Dedifferentiated amniotic fluid mesenchymal stem cell (primary cell): ENCODE data around the gene TRIP11.

Experiments
- DNase-seq: peaks from one replicate; pipeline ENCODE4 v3.0.0-alpha.2; 2016; ENCODE audit errors: extremely low spot score

TRIP11 gene

GRCh38 chr14:92010644-92011043 lies 29.2 kb downstream of the TRIP11 start:
- DNase-seq = no peak

GRCh38 chr14:92009604-92010003 lies 30.3 kb downstream of the TRIP11 start:
- no peak for DNase-seq

DNA sequence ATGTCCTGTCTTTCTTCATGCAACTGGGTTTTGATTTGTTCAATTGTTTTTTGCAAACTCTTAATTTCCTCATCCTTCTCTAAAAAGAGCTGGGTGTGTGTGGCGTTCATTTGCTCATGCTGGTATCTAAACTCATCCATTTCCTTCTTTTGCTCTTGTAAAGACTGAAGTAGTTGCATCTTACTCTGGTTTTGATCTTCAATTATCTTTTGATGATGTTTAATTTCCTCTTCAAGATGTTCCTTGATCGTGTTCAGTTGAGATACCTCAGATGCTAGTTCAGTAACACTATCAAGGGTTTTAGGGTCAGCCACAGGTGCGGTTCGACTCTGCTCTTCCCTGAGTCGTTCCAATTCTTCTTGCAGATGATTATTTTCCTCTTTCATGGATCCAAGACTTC lies 34.8 kb downstream of the TRIP11 start:
- DNase-seq = no peak

DNA sequence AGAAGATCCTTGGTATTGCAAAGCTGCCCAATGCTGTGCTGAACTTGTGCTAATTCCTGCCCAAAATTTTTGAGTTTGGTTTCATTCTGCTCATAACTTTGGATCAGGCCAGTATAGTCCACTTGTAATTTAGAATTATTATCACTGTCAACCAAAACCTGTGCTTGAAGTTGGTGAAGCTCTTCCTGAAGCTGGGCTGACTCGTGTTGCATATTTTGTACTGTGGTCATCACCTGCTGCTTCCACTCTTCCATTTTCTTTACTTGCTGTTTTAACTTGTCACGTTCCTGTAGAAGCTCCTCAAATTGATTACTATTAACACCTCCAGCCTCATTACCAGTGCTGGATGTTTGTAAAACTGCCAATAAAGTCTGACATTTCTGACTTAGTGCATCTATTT lies 35.8 kb downstream of the TRIP11 start:
- DNase-seq = no peak

DNA sequence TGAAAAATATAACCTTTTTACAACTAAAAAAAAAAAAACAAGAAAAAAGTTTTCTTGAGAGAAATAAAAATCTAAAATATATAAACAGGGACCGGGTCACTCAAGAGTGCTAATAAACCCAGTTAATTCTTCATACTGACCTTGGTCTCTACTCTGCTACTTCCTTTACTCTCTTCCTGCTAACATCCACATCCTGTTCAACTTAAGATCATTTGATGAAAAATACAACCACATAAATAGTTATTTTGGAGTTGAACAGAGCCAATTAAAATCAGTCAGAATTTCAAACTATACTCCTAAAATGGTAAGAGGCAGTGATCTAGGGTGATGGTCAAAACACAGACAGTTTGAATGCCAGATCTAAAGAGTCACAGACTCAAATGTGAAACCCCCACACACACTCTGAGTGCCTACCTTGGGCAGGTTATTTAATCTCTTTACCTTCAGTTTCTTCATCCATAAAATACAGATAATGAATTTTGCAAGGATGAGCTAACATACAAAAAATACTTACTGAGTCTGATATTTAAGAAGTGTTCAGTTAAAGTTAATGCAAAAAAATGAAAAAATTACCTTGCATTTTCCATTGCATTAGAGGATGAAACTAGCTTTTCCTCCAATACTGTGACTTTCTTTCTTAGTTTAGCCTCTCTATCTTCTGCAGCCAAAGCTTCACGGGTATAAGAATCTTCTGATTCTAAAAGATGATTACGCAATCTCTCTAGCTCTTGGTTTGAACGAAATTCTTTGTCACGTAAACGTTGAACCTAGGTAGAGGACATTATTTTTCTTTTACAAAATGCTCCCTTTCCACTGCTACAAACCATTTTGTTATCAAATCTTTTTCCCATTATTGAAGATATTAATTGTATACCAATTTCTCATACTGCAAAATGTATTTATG lies 40.9 kb downstream of the TRIP11 start:
- no peak for DNase-seq

DNA sequence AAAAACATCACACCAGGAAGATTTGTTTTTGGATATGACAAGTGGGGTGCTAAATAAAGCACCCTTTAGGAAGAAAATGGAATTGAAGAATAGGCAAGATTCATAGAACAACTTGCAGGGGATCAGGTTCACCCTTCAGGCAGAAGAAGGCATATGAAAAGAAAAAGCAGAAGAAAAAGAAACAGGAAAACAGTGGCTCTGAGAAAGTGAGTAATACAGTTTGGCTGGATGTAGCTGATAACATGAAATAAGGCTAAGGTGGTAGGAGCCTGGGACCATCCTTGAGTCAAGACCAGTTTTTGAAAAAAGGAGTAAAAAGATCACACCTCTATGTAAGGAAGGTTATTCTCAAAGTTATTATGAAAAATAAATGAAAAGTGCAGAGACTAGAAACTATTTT lies 42.4 kb downstream of the TRIP11 start:
- DNase-seq = no peak

- DNase-seq = peak; percentile 61
These were observed 42.9 kb downstream of the TRIP11 start for GRCh38 chr14:91996948-91997371.

- no peak for DNase-seq
These were observed 52.7 kb downstream of the TRIP11 start for GRCh38 chr14:91987192-91987591.

GRCh38 chr14:91985521-91986255 lies 54.2 kb downstream of the TRIP11 start:
- no peak for DNase-seq

- DNase-seq = no peak
These were observed 54.9 kb downstream of the TRIP11 start for GRCh38 chr14:91985008-91985407.

DNA sequence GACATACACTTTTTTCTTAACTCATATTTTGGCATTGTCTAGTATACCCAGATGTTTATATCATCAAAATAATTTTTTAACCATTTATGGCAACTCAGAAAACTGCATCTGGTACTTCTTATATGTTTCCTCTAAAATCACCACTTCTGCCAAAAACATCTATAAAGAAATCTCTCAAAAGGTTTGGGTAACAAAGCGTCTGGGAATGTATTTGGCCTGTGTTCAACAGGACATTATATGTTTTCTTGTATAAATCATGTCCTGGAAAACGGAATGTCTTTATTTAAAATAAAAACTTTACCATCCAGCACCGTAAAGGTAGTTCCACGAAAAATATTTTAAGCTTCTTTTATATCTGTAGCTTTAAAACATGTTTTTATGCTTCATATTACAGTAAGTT lies 56.3 kb downstream of the TRIP11 start:
- no peak for DNase-seq

DNA sequence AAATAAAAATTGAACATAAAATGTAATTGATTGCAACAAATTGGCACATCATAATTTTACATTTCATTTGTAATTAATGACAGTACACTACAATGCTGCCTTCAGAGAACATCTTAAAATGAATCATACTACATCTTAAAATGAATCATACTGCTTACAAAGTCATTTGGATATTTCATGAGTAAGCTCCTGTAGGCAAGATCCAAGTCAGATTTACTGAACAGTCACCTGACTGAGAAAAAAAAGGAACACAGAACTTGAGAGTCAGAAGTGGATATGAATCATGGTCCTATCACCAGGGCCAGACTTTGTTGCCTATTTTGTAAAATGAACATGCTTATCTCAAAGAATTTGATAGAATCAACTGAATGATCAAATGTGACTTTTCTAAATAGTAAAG lies 59.7 kb downstream of the TRIP11 start:
- DNase-seq = peak; percentile 89

- DNase-seq = no peak
These were observed 62.0 kb downstream of the TRIP11 start for GRCh38 chr14:91977884-91978283.

DNA sequence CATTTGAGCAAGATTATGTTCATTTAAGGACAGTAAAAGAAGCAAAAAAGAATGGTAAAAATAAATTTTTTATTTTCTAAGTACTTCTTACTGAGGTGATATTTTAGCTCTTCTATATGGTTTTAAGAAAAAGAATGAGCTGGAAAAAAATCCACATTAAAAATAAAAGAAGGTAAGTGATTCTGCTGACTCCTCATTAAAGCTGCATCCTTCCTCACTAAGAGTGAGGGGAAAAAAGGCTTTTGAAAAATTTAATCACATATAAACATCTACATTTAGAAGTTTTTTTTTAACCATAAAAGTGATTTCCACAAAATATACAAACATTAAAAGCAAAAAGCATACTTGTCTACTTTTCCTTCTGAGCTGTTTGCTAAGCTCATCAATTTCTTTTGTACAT lies 64.1 kb downstream of the TRIP11 start:
- DNase-seq = no peak

DNA sequence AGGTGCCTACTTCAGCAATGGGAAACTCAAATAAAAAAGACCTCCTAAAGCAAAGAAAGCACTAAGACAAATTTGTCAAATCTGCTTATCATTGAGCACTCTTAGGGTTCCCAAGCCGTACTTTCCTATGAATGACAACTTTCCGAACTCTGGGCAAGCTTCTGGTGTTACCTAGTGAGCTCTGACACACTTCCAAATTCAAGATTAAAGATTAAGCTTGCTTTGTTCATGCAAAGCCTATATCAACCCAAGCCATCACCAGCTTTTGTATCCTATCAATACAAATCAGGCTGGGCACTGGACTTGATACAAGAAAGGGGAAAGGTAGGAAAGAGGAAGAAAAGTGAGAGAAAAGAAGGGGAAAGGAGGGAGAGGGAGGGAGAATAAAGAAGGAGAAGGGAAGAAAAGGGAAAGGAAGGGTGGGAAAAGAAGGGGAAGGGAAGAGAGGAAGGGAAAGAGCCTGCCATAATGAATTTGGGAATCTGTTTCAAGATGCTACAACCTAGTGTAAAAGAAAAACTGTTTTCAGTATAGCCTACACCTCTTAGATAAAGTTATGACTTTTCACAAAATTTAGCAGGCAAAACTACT lies 68.6 kb downstream of the TRIP11 start:
- no peak for DNase-seq

DNA sequence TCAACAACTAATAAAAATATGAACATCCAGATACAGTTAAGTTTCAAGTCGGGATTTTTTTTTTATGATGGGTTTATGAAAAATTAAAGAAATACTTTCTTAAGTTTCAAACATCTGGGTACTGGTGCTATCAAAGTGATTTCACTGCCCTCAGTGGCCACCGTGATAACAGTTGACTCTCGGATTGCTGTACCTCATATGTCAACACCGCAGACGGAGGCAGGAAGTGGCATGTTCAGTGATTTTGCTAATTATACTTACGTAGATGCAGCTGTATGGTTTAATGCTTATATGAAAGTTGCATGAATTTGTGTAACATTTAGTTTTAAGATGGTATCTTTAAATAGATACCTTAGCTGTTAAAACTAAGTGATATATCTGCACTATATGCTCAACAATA lies 71.6 kb downstream of the TRIP11 start:
- no peak for DNase-seq

- no peak for DNase-seq
These were observed 75.1 kb downstream of the TRIP11 start for GRCh38 chr14:91964724-91965123.

- no peak for DNase-seq
These were observed 75.8 kb downstream of the TRIP11 start for GRCh38 chr14:91964011-91964410.

DNA sequence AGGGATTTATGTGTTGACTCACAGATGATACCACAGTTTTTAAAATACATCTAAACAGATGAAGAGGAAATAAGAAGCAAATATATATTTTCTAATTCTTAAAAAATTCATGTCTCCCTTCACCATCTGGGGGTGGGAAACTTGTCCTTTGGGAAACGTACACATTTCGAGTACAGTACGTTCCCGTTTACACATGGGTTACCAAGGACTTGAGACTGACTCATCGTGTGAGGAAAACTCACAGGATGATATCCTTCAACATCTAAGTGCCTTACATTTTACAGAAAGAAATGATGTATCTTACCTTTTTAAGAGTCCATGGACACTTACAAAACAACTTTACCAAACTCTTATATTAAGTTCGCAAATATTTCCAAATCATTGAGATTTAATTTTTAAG lies 76.4 kb downstream of the TRIP11 start:
- no peak for DNase-seq

DNA sequence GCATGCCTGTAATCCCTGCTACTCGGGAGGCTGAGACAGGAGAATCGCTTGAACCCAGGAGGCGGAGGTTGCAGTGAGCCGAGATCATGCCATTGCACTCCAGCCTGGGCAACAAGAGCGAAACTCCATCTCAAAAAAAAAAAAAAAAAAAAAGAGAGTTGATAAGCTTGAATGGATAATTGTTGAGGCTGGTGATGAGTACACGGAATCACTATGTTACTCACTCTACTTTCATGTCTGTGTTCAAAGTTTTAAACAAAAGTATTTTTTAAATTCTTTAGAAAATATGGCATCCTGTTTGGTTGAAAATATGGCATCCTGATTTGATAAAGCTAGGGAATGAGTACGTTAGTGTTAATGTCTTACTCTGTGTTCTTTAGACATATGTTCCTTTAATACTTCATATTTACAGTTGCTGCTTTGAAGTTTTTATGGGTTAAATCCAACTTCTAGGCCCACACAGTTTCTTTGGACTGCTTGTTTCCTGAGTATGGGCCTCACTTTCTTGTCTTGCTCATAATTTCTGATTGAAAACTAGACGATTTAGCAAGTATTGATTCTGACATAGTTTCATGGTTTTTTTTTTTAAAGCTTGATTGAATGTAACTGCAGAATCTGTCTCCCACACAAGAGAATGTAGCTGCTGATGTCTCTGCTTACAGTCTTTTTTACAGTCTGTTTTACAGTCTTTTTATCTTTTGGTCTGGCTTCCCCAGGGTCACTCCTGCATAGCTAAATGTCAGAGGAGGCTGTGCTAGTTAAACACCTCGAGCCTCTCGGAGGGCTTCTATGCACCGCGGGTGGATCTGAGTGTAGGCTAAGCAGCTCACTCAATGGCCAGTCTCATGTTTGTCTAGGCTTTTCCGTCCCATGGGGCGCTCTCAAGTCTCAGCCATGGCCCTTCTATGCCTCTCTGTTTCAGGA lies 78.3 kb downstream of the TRIP11 start:
- DNase-seq = no peak

DNA sequence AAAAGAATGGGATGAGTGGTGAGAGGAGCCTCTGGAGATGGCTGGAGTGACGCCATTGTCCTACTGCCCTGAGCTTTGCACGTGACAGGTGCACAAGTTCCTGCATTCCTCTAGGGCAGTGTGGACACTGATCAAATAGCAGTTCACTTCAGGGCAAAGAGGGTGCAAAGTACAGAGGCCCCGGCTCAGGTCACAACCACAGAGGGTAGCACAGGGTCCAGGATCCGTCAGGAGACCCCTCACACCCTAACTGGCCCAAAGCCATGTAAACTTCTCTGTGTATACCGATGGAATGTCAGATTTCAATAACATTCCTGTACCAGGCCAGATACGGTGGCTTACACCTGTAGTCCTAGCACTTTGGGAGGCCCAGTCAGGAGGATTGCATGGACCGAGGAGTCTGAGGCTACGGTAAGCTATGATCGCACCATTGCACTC lies 82.0 kb downstream of the TRIP11 start:
- DNase-seq = no peak

DNA sequence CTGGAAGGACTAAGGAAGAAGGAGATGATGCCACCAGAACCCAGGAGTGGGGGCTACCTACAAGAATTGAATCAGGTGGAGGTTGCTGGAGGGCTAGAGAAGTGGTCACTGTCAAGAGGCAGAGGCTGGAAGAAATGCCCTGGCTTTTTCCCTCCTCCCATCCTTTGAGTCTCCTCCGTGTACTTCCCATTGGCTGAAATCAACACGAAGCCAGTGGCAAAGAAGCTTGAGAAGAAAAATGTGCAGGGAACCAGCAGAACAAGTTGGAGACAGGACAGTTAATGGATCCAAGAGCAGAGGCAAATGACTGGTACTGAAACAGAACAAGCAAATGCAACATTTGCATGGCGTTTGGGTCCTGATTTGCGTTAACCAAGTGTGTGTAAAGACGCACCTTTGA lies 83.2 kb downstream of the TRIP11 start:
- no peak for DNase-seq
